Activated CD8-positive, alpha-beta memory T cell treated with anti-CD3 and anti-CD28 coated beads, Interleukin-2, amount 50 U/mL, for 1 hour (primary cell): ENCODE measurements around the gene SYCP2L.

Experiments
- DNase-seq: peaks from one replicate; pipeline ENCODE4 v3.0.0-alpha.2; 2020; ENCODE audit errors: extremely low read depth

Gene SYCP2L

GRCh38 chr6:11007715-11008608 lies 121.1 kb downstream of the SYCP2L start:
- no peak for DNase-seq

DNA sequence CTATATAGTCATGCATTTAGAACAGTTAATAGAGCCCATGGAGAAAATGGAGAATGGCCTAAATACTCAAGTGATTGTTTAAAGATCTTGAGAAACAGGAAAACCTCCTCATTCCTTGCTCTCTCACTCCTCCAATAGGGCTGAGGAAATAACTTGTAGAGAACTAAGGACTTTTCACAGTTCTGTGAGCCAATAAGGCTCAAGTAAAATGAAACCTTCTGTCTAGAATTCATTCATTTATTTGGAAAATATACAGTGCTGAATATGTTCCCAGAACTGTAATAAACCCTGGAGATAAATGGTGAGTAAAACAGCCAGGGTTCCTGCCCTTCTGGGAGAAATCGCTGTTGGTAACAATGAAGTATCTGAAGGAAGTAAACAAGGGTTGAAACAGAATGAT lies 122.0 kb downstream of the SYCP2L start:
- DNase-seq, result no peak

DNA sequence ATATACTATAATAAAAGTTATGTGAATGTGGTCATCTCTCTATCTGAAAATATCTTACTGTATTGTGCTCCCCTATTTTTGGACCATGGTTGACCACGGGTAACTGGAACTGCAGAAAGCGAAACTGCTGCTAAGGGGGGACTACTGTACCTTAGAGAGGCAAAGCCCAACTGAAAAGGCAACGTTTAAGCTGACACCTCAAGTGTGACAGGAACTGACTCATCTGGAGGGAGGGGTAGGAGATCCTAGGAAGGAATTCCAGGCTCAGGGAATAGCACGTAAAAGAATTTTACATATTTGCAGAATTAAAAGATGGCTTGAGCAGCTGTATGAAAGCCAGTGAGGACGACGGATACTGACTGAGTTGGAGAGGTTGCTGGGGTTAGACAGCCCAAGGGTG lies 122.5 kb downstream of the SYCP2L start:
- no peak for DNase-seq

DNA sequence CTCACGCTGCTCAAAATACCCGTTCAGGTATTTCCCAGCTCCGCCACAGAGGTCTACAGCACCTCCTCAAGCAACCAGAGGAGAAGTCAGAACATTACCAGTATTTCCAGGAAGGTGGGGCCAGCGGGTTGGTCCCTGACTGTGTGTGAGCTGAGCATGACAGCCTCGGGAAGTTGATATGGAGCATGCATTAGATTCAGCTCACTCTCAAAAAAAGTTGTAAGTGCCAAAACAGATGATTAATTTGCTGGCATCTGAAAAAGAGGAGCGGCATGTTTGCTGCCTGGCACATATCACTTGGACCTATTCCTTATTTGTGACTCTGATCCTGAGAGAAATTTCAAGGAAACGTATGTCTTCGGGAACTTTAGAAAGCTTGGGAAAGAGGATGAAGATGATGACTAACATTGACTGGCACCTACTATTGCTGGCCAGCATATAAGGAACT lies 125.0 kb downstream of the SYCP2L start:
- DNase-seq, result no peak

- no peak for DNase-seq
Measured at GRCh38 chr6:11012295-11012754, 125.5 kb downstream of the SYCP2L start.

GRCh38 chr6:11012976-11013720 lies 126.3 kb downstream of the SYCP2L start:
- no peak for DNase-seq

- DNase-seq, result no peak
Measured at GRCh38 chr6:11013721-11014070, 126.8 kb downstream of the SYCP2L start.

GRCh38 chr6:11015102-11015501 lies 128.2 kb downstream of the SYCP2L start:
- no peak for DNase-seq

GRCh38 chr6:11016452-11016851 lies 129.6 kb downstream of the SYCP2L start:
- no peak for DNase-seq

GRCh38 chr6:11017090-11017489 lies 130.2 kb downstream of the SYCP2L start:
- DNase-seq, result no peak

- DNase-seq, result no peak
Measured at GRCh38 chr6:11018225-11018624, 131.4 kb downstream of the SYCP2L start.

GRCh38 chr6:11021003-11021402 lies 134.2 kb downstream of the SYCP2L start:
- DNase-seq, result no peak

DNA sequence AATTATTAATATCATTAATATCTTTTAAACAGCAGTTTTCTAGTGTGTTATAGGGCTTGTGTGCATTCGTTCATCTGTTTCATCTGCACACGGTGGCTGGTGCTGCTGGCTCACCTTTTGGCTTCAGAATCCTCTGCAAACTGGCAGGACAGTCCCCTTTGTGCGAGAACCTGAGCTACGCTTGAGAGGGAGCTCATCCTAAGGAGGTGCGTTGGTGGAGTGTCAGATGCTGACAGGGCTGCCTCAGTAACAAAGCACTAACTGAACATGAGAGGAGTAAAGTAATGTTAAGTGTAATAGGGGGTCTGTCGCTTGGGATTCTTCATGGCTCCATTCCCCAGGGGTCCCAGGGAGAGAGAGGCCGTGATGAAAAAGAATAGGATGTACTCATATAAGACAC lies 134.9 kb downstream of the SYCP2L start:
- no peak for DNase-seq

GRCh38 chr6:11023032-11023431 lies 136.2 kb downstream of the SYCP2L start:
- no peak for DNase-seq
